GM12864 (cell line): ENCODE data around the gene ASB2.
A peak's percentile ranks its signal among the peaks of the same experiment; 100 is the strongest.

ENCODE experiments used
- DNase-seq: peaks from one replicate; pipeline ENCODE4 v3.0.0-alpha.2; 2011; ENCODE audit warnings: low read depth
- H3K4me3 ChIP-seq: 2 replicates; pipeline ENCODE4 v1.5.1; 2011; ENCODE audit warnings: mild to moderate bottlenecking, low read depth, low read length, control low read depth
- TF ChIP-seq, protein P1 (sequence below): IDR thresholded peaks from 2 replicates; pipeline ENCODE4 v1.5.1; 2011; ENCODE audit warnings: low read depth, mild to moderate bottlenecking, moderate library complexity, low read length, control low read depth, inconsistent platforms; ENCODE audit errors: missing control alignments

Gene ASB2

DNA sequence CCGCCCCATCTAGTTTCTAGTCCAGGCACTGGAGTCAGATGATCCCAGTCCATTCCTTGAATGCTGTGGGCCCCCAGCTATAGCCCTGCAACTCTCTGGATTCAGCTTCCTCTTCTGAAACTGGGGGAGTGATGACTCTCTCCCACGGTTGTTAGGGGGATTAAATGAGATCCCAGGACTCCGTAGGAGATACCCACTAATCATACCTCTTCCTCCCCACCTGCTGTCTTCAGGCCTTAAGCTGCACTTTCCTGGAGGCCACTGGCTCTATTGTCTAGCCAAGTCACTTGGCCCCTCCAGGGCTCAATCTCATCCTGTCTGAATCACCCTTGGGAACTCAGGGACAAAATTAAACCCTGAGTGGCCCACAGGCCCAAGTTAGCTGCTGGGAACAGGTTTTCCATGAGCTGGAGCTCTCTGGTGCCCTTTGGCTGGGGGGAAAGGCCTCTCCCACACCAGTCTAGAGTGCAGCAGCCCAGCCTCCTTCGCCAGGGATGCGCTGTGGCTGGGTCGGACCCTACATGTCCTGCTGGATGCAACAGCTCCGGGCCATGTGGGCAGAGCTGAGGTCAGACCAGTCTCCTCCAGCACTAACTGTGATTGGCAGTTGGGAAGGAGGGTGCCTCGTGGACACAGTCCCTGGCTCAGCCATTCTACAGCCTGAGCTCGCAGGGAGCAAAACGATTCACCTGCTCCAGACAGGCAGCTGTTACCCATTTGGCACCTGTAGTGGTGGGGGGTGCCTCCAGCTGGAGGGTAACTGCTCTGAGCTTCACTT, 6.0 kb upstream of the ASB2 start:
- no peak for DNase-seq
- TF ChIP-seq, protein P1, sequence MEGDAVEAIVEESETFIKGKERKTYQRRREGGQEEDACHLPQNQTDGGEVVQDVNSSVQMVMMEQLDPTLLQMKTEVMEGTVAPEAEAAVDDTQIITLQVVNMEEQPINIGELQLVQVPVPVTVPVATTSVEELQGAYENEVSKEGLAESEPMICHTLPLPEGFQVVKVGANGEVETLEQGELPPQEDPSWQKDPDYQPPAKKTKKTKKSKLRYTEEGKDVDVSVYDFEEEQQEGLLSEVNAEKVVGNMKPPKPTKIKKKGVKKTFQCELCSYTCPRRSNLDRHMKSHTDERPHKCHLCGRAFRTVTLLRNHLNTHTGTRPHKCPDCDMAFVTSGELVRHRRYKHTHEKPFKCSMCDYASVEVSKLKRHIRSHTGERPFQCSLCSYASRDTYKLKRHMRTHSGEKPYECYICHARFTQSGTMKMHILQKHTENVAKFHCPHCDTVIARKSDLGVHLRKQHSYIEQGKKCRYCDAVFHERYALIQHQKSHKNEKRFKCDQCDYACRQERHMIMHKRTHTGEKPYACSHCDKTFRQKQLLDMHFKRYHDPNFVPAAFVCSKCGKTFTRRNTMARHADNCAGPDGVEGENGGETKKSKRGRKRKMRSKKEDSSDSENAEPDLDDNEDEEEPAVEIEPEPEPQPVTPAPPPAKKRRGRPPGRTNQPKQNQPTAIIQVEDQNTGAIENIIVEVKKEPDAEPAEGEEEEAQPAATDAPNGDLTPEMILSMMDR = no peak
- no peak overlapping the region for H3K4me3 ChIP-seq

DNA sequence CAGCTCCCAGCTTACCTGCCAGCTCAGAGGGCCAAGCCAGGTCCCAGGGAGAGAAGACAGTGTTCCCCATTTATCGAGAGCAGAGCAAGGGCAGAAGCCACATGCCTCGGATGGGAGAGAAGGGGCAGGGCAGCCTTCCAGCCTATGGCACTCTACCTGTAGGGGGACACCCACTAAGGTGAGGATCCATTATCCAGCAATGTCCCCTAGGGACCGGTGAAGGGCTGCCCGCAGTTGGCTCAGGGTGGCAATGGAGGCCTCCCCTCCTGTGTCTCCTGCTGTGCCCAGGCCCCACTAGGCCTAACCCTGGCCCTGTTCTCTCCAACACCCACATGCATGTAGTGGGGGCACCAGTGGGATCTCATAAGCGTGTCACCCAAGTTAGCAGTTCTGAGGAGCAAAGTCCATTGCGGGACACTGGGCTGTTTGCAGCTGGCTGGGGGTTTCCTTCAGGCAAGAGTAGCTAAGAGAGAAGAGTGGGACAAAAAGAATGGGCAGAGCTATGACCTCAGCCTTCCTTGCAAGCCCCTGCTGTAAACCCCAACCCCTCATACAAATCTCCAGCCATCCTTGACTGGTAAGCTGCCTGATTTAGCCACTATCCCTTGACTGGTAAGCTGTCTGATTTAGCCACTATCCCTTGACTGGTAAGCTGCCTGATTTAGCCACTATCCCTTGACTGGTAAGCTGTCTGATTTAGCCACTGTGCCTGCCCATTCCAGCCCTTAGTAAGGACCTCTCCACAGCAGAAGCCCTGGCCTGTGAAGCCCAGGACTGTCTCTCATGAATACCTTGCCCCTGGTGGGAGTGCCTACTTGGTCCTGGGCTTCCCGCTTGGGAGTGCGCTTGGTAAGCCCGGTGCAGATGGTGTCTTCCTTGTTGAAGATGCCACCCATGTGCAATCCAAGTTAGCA, 5.2 kb upstream of the ASB2 start:
- H3K4me3 ChIP-seq = no peak overlapping the region
- TF ChIP-seq, protein P1 = no peak
- no peak for DNase-seq

DNA sequence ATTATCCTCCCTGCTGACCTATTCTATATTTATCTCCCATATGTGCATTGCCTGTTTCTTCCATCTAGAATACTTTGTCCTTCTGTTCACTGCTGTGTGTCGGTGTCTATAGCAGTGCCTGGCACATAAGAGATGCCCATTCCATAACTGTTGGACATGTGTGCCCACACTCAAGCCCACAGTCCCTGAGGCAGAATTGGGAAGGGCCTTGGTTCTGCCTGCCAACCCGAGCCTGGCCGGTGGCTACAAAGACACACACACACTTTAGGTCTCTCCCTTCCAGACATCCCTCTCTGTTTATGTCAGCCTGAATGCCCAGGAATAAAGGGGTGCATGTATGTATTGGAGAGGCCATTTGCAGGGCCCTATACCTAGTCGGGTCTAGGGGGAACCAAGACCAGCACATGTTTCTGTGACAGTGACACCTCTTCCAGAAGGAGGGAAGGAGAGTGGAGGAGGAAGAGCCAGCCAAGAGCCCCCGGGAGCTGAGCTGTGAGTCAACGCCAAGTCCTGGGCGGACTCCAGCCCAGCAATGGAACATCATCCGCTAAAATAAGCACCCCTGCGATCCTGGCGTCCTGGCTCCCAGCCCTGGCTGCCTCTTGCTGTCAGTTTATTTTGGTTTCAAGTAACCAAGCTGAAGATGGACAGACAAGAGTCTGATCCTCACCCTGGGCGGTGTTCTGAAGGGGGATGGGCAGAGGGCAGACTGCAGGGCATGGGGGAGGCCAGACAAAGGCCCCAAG, 4.3 kb upstream of the ASB2 start:
- TF ChIP-seq, protein P1 = no peak

DNA sequence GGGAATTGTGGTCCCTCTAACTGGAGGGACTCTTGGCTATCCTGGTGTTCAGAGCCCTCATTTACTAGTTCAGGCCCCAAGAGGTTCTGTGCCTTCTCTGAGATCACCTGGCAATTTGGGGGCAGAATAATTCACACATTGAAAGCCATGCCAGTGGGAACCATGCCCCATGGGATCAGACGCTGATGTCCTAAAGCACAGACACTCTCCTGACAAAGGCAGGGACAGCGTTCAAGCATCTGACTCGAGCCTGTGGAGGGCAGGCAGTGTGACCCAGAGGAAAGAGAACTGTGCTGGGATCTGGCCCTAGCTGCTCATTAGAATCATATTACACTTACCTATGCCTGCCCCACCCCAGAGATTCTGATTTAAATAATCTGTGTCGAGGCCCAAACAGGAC, 2.4 kb upstream of the ASB2 start:
- TF ChIP-seq, protein P1 = no peak
- no peak overlapping the region for H3K4me3 ChIP-seq
- DNase-seq = no peak

More for the DNA sequence above, 4.3 kb upstream of the ASB2 start:
- no peak overlapping the region for H3K4me3 ChIP-seq
- DNase-seq = no peak

DNA sequence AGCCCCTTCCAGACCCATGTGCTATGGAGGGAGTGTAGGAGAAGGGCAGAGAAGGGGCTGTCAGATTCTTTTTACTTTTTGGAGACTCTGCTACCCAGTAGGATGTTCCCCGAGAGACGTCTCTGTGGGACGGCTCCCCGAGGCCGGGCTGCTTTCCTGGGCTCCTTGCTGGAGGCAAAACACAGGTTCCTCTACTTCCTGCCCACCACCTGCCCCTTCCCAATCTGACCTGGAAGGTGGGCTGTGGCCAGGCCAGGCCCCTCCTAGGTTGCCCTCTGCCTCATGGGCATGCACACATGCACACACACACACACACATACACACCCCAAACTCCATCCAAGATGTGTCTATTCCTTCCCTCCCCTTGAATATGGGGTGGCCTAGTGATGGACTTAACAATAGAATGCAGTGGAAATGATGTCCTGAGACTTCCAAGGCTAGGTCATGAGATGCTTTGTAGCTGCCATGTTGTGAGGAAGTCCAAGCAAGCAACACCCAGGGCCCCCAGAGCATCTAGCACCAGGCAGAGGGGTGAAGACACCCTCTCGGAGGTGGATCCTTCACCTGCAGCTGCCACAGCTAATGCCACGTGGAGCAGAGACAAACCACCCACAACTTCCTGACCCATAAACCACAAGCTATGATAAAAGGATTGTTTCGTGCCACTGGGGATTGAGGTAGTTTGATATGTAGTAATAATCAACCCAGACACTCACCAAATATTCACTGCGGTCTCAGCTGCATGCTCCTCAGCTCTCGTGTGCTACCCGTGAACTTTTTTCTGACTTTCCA, 1.6 kb upstream of the ASB2 start:
- H3K4me3 ChIP-seq = no peak overlapping the region
- DNase-seq = peak; percentile 77
- TF ChIP-seq, protein P1 = no peak

DNA sequence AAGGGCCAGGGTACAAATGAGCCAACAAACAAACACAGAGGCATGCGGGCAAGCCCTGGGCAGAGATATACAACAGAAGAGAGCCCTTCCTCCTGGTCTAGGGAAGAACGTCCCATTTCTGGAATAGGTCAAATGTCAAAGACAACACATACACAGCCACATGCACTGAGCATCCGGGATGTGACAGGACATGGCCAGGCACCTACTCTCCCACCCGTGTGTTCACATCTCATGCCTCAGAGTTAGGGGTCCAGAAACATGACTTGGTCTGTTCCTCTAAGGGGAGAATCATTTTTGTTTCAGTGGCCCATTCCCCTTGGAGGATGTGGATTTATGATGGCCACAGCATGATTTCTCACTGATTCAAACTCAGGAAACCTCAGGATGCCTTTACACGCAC, 801 bp upstream of the ASB2 start:
- H3K4me3 ChIP-seq = peak overlapping the region; percentile 31
- TF ChIP-seq, protein P1 = no peak
- DNase-seq = no peak
